Kidney capillary endothelial cell (primary cell): ENCODE measurements around the gene REEP6.

Experiments
- DNase-seq: peaks from one replicate; pipeline ENCODE4 v3.0.0-alpha.2; 2018; ENCODE audit warnings: low spot score

Gene REEP6

DNA sequence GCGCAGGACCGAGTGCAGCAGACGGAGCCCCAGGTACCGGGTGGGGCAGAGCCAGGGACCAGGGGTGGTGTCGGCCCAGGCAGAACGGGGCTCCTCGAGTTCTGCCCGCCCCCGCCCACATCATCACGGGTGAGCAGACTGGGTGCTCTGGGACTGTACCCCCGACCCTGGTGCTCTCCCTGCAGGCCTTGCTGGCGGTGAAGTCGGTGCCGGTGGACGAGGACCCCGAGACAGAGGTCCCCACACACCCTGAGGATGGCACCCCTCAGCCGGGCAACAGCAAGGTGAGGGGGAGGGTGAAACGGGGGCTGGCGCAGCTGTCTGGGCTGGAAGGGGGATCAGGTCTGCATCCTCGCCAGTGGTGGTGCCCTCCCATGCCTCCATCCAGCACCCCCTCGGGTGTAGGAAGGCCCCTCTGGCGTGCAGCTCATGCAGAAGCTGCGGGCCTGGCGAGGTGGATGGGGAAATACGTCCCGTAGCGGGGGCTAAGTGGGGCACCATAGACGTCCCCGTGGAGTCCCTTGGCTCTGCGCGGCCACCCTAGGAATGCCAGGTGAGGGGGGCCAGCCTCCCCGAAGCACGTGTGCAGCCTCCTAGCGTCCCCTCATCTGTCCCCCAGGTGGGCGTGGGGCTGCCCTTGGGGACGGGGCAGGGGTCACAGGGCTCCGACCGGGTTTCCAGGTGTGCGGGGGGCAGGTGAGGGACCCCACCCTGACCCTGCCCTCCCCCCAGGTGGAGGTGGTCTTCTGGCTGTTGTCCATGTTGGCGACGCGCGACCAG, 34.7 kb upstream of the REEP6 start:
- DNase-seq = no peak

DNA sequence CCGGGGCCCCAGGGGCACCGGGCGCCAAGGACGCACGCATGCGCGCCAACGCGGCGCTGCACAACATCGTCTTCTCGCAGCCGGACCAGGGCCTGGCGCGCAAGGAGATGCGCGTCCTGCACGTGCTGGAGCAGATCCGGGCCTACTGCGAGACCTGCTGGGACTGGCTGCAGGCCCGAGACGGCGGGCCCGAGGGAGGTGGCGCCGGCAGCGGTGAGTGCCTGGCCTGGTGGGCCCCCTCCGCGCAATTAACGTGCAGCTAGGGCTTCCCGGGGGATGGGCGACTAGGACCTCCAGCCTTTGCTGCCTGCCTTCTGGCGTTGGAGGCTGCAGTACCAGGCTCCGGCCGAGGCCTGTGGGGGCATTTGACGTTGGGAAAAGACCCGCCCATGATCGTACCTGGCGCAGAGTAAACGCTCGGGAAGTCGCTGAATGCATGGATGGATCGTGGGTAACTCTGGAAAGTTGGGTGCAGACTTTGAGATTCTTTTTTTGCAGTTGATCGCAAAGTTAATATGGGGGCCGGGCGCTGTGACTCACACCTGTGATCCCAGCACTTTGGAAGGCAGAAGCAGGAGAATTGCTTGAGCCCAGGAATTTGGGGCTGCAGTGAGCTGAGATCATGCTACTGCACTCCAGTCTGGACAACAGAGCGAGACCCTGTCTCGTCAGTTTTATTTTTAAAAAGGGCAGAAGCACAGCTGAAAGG, 33.8 kb upstream of the REEP6 start:
- no peak for DNase-seq

DNA sequence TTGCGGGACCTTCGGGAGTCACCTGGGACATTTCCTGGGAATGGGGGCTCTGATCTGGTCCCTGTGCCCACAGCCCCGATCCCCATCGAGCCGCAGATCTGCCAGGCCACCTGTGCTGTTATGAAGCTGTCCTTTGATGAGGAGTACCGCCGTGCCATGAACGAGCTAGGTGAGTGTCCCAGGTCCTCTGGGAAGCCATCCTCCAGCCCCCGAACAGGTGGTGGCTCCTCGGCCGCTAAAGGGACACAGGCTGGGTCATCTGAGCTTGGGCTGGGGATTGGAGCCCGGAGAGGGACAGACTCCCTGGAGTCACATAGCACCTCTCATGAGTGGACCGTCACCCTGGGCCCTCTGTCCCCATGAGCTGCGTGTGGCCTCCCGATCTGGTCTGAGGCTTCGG, 33.1 kb upstream of the REEP6 start:
- no peak for DNase-seq

DNA sequence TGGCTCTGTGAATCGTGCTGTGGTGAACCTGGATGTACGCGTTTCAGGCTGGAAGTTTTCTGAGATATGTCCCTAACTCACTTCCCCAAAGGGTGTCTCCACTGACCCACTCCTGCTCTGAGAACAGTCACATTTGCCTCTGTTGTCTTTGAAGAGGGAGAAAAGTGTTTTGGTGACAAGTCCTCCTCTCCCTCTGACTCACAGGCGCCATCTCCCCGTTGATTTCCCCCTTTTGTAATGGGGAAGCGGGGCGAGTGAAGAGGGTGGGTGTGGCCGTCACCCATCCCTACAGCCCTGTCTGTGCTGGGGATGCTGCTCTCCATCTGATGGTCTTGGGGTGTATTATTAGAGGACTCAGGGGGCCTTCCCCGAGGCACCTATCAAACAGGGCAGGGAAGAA, 31.5 kb upstream of the REEP6 start:
- DNase-seq = no peak

DNA sequence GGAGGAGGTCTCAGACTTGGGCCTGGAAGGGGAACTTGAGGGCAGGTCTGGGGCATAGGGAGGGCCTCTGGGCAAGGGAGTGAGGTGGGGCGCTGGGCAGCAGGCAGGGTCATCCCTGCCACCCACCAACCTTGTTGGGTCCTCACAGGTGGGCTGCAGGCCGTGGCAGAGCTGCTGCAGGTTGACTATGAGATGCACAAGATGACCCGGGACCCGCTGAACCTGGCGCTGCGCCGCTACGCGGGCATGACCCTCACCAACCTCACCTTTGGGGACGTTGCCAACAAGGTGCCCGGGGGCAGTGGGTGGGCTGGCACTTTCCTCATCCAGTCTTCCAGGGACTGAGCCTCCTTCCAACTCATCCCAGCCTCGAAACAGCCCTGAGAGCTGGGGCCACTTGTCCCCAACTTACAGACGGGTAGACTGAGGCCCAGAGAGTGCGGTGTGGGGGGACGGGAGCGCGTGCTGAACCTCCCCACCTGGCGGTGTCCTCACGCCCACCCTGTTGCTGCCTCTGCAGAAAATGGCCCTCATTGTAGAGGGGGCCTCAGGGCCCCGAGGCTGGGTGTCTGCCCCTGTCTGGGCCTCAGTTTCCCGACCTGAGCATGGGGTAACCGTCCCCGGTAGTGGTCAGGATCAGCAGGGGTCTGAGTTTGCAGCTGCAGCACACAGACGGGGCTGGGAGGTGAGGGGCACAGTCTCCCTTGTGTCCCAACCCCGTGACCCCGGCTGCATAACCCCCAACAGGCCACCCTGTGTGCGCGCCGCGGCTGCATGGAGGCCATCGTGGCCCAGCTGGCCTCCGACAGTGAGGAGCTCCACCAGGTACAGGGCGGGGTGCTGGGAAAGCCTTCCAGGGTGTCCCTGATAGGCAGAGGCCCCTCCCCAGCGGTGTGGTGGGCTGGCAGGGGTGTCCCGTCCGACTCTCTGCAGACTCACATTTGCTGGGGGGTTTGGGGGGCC, 30.7 kb upstream of the REEP6 start:
- DNase-seq = no peak

DNA sequence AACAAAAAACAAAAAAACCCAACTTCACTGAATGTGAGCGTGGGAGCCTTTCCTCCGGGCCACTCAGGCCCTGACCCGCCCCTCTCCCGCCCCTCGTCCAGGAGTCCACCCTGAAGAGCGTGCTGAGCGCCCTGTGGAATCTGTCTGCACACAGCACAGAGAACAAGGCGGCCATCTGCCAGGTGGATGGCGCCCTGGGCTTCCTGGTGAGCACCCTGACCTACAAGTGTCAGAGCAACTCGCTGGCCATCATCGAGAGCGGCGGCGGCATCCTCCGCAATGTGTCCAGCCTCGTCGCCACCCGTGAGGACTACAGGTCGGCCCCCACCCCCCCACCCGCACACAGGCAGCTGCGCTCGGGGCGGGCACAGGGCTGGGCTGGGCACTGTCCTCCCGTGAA, 29.1 kb upstream of the REEP6 start:
- no peak for DNase-seq

DNA sequence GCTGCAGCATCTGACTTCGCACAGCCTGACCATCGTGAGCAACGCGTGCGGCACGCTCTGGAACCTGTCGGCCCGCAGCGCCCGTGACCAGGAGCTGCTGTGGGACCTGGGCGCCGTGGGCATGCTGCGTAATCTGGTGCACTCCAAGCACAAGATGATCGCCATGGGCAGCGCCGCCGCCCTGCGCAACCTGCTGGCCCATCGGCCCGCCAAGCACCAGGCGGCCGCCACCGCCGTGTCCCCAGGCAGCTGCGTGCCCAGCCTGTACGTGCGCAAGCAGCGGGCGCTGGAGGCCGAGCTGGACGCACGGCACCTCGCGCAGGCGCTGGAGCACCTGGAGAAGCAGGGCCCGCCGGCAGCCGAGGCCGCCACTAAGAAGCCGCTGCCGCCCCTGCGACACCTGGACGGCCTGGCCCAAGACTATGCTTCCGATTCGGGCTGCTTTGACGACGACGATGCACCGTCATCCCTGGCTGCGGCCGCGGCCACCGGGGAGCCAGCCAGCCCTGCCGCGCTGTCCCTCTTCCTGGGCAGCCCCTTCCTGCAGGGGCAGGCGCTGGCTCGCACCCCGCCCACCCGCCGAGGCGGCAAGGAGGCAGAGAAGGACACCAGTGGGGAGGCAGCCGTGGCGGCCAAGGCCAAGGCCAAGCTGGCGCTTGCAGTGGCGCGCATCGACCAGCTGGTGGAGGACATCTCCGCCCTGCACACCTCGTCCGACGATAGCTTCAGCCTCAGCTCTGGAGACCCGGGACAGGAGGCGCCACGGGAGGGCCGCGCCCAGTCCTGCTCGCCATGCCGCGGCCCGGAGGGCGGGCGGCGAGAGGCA, 25.6 kb upstream of the REEP6 start:
- DNase-seq = no peak

DNA sequence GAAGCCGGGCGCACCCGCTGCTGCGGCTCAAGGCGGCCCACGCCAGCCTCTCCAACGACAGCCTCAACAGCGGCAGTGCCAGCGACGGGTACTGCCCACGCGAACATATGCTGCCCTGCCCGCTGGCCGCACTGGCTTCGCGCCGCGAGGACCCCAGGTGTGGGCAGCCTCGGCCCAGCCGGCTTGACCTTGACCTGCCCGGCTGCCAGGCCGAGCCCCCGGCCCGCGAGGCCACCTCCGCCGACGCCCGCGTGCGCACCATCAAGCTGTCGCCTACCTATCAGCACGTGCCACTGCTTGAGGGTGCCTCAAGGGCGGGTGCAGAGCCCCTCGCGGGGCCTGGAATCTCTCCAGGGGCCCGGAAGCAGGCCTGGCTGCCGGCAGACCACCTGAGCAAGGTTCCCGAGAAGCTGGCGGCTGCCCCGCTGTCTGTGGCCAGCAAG, 24.9 kb upstream of the REEP6 start:
- DNase-seq = no peak

DNA sequence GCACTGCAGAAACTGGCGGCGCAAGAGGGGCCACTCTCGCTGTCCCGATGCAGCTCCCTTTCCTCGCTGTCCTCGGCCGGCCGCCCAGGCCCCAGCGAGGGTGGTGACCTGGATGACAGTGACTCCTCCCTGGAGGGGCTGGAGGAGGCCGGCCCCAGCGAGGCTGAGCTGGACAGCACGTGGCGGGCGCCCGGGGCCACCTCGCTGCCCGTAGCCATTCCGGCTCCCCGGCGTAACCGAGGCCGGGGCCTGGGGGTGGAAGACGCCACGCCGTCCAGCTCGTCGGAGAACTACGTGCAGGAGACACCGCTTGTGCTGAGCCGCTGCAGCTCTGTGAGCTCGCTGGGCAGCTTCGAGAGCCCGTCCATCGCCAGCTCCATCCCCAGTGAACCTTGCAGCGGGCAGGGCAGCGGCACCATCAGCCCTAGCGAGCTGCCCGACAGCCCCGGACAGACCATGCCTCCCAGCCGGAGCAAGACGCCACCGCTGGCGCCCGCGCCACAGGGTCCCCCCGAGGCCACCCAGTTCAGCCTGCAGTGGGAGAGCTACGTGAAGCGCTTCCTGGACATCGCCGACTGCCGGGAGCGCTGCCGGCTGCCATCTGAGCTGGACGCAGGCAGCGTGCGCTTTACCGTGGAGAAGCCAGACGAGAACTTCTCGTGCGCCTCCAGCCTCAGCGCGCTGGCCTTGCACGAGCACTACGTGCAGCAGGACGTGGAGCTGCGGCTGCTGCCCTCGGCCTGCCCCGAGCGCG, 24.3 kb upstream of the REEP6 start:
- DNase-seq = no peak

DNA sequence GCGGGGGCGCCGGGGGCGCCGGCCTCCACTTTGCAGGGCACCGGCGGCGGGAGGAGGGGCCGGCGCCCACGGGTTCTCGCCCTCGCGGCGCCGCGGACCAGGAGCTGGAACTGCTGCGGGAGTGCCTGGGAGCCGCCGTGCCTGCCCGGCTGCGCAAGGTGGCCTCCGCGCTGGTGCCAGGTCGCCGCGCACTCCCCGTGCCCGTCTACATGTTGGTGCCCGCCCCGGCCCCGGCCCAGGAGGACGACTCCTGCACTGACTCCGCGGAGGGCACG, 23.8 kb upstream of the REEP6 start:
- DNase-seq = no peak

DNA sequence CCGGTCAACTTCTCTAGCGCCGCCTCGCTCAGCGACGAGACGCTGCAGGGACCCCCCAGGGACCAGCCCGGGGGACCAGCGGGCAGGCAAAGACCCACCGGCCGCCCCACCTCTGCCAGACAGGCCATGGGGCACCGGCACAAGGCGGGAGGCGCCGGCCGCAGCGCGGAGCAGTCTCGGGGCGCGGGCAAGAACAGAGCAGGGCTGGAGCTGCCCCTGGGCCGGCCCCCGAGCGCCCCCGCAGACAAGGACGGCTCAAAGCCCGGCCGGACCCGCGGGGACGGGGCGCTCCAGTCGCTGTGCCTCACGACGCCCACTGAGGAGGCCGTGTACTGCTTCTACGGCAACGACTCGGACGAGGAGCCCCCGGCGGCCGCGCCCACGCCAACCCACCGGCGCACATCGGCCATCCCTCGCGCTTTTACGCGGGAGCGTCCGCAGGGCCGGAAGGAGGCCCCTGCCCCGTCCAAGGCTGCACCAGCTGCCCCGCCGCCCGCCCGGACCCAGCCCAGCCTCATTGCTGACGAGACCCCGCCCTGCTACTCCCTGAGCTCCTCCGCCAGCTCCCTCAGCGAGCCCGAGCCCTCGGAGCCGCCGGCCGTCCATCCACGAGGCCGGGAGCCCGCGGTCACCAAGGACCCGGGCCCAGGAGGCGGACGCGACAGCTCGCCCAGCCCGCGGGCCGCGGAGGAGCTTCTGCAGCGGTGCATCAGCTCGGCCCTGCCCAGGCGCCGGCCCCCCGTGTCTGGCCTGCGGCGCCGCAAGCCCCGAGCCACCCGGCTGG, 23.3 kb upstream of the REEP6 start:
- DNase-seq = no peak

DNA sequence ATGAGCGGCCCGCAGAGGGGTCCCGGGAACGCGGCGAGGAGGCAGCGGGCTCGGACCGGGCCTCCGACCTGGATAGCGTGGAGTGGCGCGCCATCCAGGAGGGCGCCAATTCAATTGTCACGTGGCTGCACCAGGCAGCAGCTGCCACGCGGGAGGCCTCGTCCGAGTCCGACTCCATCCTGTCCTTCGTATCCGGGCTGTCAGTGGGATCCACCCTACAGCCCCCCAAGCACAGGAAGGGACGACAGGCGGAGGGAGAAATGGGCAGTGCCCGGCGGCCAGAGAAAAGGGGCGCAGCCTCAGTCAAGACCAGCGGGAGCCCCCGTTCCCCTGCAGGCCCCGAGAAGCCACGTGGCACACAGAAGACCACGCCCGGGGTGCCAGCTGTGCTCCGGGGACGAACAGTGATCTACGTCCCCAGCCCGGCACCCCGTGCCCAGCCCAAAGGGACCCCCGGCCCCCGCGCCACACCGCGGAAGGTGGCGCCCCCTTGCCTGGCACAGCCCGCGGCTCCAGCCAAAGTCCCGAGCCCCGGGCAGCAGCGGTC, 22.6 kb upstream of the REEP6 start:
- DNase-seq = no peak

DNA sequence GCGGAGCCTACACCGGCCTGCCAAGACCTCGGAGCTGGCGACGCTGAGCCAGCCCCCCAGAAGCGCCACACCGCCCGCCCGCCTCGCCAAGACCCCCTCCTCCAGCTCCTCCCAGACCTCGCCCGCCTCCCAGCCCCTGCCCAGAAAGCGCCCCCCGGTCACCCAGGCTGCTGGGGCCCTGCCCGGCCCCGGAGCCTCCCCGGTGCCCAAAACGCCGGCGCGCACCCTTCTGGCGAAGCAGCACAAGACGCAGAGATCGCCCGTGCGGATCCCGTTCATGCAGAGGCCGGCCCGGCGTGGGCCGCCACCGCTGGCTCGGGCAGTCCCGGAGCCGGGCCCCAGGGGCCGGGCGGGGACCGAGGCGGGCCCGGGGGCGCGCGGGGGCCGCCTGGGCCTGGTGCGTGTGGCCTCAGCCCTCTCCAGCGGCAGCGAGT, 22.1 kb upstream of the REEP6 start:
- no peak for DNase-seq

DNA sequence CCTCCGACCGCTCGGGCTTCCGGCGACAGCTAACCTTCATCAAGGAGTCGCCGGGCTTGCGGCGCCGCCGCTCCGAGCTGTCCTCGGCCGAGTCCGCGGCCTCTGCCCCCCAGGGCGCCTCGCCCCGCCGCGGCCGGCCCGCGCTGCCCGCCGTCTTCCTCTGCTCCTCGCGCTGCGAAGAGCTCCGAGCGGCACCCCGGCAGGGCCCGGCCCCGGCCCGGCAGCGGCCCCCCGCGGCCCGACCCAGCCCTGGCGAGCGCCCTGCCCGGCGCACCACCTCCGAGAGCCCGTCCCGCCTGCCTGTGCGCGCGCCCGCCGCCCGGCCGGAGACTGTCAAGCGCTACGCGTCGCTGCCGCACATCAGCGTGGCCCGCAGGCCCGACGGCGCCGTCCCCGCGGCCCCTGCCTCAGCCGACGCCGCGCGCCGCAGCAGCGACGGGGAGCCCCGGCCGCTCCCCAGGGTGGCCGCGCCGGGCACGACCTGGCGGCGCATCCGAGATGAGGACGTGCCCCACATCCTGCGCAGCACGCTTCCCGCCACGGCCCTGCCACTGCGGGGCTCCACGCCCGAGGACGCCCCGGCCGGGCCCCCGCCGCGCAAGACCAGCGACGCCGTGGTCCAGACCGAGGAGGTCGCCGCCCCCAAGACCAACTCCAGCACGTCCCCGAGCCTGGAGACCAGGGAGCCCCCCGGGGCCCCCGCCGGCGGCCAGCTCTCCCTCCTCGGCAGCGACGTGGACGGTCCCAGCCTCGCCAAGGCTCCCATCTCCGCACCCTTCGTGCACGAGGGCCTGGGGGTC, 21.5 kb upstream of the REEP6 start:
- DNase-seq = no peak

DNA sequence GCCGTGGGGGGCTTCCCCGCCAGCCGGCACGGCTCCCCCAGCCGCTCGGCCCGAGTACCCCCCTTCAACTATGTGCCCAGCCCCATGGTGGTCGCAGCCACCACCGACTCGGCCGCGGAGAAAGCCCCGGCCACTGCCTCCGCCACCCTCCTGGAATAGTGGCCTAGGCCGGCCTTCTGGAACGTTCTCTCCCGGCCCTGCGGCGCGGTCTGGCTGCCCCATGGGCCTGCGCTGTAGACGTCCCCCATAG, 21.0 kb upstream of the REEP6 start:
- no peak for DNase-seq

DNA sequence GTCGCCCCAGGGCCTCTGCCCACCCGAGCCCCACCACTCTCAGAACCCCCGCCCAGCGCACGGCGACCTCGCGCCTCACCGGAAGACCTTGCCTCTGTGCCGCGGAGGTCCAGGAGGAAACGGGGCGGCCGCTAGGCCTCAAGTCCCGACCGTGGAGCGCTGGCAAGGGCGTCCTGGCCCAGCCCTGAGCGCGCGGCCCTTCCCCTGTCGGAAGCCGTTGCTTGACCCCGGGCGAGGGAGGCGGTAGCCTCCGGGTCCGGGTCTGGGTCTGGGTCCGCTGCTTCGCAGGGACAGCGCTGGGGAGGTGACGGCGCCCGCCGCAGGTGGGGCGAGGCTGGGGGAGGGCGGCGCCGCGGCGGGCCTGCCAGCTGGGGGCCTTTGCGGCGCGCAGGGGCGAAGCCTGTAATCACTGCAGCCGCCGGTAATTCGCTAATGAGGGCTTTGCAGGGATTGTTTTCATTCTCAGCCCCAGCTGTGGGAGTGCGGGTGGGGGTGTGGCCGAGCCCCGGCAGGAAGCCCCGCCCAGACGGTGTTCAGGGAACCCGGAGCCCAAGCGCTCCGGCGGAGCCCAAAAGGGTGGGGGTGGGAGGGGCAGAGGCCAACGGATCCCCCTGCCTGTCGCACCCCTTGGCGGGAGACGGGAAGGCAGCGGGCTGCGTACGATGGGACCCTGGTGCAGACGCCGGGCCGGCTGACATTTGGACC, 20.5 kb upstream of the REEP6 start:
- no peak for DNase-seq

DNA sequence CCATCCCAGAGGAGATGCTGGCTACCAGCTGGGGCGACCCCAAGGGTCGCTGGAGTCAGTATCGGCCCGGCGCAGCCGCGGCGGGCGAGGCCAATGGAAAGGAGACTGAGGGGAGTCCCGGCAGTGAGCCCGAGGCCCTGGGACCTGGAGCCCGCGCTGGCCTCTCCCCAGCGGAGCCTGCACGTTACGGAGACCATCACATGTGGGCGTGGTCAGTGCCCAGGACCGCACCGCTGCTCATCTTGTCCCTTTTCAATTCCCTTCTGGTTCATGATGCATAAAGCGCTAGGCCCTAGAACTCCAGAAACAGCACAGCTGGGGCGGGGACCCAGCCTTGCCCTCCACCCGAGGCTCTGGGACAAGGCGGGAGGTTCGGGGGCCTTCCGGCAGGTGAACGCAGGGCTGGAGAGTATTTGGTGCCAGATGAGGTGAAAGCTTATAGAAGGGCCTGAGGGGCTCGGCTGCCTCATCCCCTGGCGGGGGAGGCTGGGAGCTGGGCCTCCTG, 19.9 kb upstream of the REEP6 start:
- DNase-seq = no peak

DNA sequence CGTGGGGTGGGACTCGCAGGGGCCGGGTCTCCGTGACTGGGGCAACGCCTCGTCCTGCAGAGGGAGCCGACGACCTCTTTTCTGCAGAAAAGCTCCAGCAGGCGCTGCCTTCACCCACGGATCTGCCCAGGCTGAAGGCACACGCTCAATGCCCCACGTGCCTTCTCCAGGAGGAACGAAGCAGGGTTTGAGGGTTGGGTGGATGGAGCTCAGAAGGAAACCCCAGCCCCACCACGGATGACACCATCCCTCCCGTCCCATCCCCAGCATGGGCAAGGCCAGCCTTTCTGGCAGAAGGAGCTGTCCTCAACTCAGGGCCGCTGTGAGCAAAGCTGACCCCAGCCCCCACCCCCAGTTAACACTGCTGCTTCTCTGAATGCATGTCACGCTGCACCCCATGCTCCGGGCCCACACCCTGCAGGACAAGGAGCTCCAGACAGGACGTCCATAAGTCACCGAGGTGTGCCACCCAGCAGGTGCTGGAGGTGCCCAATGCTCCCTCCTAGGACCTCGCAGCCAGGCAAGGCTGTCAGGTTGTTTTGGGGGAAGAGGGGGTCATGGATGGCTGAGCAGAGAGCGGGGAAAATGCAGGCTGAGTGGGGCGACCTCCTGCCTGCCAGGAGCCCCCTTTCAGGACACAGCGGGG, 19.3 kb upstream of the REEP6 start:
- no peak for DNase-seq
